ENCODE measurements around the gene RAD23A.

RAD23A gene

GRCh38 chr19:12945479-12946091, at the start of gene RAD23A:
TSS of gene RAD23A (plus strand) at chr19:12945862. CDS start at chr19:12945949, 87 bp downstream.
- DNase-seq (ENCODE audit: extremely low read depth, insufficient read length), result peak; percentile 98
- TF ChIP-seq, protein P1, sequence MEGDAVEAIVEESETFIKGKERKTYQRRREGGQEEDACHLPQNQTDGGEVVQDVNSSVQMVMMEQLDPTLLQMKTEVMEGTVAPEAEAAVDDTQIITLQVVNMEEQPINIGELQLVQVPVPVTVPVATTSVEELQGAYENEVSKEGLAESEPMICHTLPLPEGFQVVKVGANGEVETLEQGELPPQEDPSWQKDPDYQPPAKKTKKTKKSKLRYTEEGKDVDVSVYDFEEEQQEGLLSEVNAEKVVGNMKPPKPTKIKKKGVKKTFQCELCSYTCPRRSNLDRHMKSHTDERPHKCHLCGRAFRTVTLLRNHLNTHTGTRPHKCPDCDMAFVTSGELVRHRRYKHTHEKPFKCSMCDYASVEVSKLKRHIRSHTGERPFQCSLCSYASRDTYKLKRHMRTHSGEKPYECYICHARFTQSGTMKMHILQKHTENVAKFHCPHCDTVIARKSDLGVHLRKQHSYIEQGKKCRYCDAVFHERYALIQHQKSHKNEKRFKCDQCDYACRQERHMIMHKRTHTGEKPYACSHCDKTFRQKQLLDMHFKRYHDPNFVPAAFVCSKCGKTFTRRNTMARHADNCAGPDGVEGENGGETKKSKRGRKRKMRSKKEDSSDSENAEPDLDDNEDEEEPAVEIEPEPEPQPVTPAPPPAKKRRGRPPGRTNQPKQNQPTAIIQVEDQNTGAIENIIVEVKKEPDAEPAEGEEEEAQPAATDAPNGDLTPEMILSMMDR (IDR thresholded peaks at IDR 0.05; ENCODE audit: insufficient read depth, low read length, poor library complexity, severe bottlenecking), result no peak
- peaks cover 45% of the 10 kb centered on the region for H3K36me3 ChIP-seq (ENCODE audit: control insufficient read depth, insufficient read depth, low read length)
- peak within 1 kb of the TSS; percentile 92 for H3K4me3 ChIP-seq (replicated peaks; ENCODE audit: low read depth, low read length)
- no peaks in the 10 kb centered on the region for H3K27me3 ChIP-seq (replicated peaks; ENCODE audit: control insufficient read depth, insufficient read depth, low read length)

DNA sequence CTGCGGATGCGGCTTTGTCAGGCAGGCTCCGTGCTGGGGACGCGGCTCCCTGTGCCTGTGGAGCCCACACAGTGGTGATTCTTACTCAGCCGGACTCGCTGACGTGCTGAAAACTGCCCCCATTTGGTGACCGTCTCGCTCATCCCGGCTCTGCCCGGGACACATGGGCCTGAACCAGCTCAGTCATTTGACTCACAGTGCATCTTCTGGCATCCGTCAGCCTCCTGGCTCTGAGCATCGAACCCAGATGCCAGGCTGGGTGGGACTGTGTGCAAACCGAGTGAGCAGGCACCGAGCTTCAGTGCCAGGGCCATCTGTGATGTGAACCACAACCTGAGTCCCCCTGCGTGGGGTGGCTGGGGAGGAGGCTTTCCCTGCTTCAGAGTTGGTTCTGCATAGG, 49.2 kb upstream of the RAD23A start:
- no peak for DNase-seq (ENCODE audit: extremely low read depth, insufficient read length)
- Histone ChIP-seq H3K36me3 (ENCODE audit: control insufficient read depth, insufficient read depth, low read length) (peaks cover 22% of the 10 kb centered on the region), H3K4me3 (replicated peaks; ENCODE audit: low read depth, low read length) (no peak overlapping the region), H3K27me3 (replicated peaks; ENCODE audit: control insufficient read depth, insufficient read depth, low read length) (no peaks in the 10 kb centered on the region)
- TF ChIP-seq, protein P1 (IDR thresholded peaks at IDR 0.05; ENCODE audit: insufficient read depth, low read length, poor library complexity, severe bottlenecking), result no peak

DNA sequence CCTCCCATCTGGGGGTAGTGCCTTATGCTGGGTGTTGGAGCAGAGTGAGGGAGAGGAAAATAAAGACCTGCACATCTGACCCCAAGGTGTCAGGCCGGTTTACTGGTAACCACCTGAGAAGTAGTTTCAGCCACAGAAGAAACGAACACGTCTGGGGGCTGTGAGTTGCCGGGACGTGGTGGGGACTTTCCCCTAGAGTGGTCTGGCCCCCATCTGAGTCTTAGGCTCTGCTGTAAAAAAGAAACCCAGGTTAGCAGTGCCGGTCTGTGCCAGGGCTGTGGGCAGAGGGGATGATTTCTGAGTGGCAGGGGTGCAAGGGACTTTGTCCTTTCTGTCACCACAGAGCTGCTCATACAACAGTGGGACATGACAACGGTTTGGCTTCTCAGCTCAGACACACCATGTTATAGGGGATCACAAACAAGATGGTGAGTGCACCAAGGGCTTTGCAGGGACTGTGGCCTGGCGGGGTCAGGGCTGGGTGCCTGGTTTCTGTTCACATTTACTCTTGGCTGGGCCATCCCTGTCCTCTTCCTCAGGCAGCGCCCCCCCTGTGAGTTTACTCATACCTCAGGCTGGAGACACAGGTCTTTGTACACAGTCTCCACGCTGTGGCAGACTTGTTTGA, 45.7 kb upstream of the RAD23A start:
- Histone ChIP-seq H3K4me3 (replicated peaks; ENCODE audit: low read depth, low read length) (no peak overlapping the region), H3K36me3 (ENCODE audit: control insufficient read depth, insufficient read depth, low read length) (peaks cover 17% of the 10 kb centered on the region), H3K27me3 (replicated peaks; ENCODE audit: control insufficient read depth, insufficient read depth, low read length) (no peaks in the 10 kb centered on the region)
- peak; percentile 61 for DNase-seq (ENCODE audit: extremely low read depth, insufficient read length)
- TF ChIP-seq, protein P1 (IDR thresholded peaks at IDR 0.05; ENCODE audit: insufficient read depth, low read length, poor library complexity, severe bottlenecking), result no peak

DNA sequence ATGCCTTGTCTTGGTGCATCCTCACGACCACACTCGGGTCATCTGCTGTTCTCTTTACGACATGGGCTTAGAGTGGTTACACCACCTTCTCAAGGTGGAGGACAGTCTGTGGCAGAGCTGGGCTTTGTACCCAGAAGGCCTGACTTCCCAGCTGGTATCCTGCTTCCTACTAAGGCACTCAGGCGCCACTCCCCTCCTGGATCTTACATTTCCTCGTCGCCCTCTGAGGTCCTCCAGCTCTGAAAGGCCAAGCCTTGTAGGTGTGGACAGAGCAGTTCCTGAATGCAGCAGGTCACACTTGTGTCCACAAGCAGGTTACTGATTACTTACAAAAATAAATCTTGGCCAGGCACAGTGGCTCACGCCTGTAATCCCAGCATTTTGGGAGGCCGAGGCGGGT, 38.5 kb upstream of the RAD23A start:
- Histone ChIP-seq H3K27me3 (replicated peaks; ENCODE audit: control insufficient read depth, insufficient read depth, low read length) (no peaks in the 10 kb centered on the region), H3K36me3 (ENCODE audit: control insufficient read depth, insufficient read depth, low read length) (no peaks in the 10 kb centered on the region), H3K4me3 (replicated peaks; ENCODE audit: low read depth, low read length) (no peak overlapping the region)
- TF ChIP-seq, protein P1 (IDR thresholded peaks at IDR 0.05; ENCODE audit: insufficient read depth, low read length, poor library complexity, severe bottlenecking), result no peak
- no peak for DNase-seq (ENCODE audit: extremely low read depth, insufficient read length)

DNA sequence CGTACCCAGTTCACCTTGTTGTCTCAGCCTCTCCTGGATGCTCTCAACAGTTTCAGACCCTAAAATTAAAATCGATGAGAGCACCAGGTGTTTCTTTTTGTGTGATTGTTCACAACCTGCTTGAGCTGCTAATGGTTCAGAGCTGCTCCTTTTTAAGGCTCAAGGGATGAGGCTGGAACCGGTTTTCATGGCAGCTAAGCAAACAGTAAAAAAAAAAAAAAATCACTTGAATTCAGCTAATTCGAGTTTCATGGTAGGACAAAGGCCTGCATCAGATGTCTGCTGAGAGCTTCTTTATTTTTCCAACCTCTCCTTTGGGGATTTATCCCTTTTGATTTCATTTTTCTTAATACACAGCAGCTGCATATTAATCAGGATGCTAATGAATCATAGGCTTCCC, 33.1 kb upstream of the RAD23A start:
- Histone ChIP-seq H3K36me3 (ENCODE audit: control insufficient read depth, insufficient read depth, low read length) (no peaks in the 10 kb centered on the region), H3K4me3 (replicated peaks; ENCODE audit: low read depth, low read length) (no peak overlapping the region), H3K27me3 (replicated peaks; ENCODE audit: control insufficient read depth, insufficient read depth, low read length) (no peaks in the 10 kb centered on the region)
- TF ChIP-seq, protein P1 (IDR thresholded peaks at IDR 0.05; ENCODE audit: insufficient read depth, low read length, poor library complexity, severe bottlenecking), result no peak
- DNase-seq (ENCODE audit: extremely low read depth, insufficient read length), result no peak
